H1 (cell line): ENCODE data around the gene TMEM39A. TPM values are rescaled to one million over a fixed set of nuclear protein-coding genes. Genes with fewer than 3 reads are reported as not detected.

ENCODE experiments used
- CTCF ChIA-PET: fragments of 300-600 bp; sonication (Branson Sonifier 250); formaldehyde crosslinking; loops from one replicate; lab custom pipeline; 2021; ENCODE audit not compliant: partially characterized antibody; lab: Charles Lee
- POLR2A ChIA-PET: fragments of 300-600 bp; sonication (Branson Sonifier 250); formaldehyde crosslinking; loops from one replicate; lab custom pipeline; 2021; ENCODE audit warnings: inconsistent platforms; ENCODE audit not compliant: partially characterized antibody; lab: Charles Lee
- DNase-seq, 2 experiments: peaks; one replicate each; pipeline versions ENCODE4 v3.0.0 to v3.0.0-alpha.2; 2010 to 2022; ENCODE audit warnings: low spot score in 2 of 2, low read depth in 1 of 2, mixed read lengths in 1 of 2
- FAIRE-seq: peaks from 2 replicates; lab custom pipeline; 2011; peaks lifted over from hg19 to GRCh38; lab: Jason Lieb, UNC
- H2AFZ ChIP-seq: 2 replicates; pipeline ENCODE4 v1.8.1; 2012; ENCODE audit warnings: low read length, inconsistent platforms
- H2AK5ac ChIP-seq: 2 replicates; pipeline ENCODE4 v1.6.1; 2013; ENCODE audit warnings: low read depth, low read length
- H2BK120ac ChIP-seq: replicated peaks from 2 replicates; pipeline ENCODE3; 2013; ENCODE audit warnings: low read depth, low read length, inconsistent platforms
- H2BK12ac ChIP-seq: 2 replicates; pipeline ENCODE4 v1.6.1; 2013; ENCODE audit warnings: low read depth, low read length
- H2BK15ac ChIP-seq: 2 replicates; pipeline ENCODE4 v1.6.1; 2013; ENCODE audit warnings: low read length
- H2BK20ac ChIP-seq: 2 replicates; pipeline ENCODE4 v1.6.1; 2013; ENCODE audit warnings: low read length
- H2BK5ac ChIP-seq: 2 replicates; pipeline ENCODE4 v1.6.1; 2013; ENCODE audit warnings: low read depth, low read length
- H3K14ac ChIP-seq: 2 replicates; pipeline ENCODE4 v1.6.1; 2013; ENCODE audit warnings: inconsistent platforms; ENCODE audit not compliant: insufficient read length
- H3K18ac ChIP-seq: 2 replicates; pipeline ENCODE4 v1.6.1; 2013; ENCODE audit warnings: low read length; ENCODE audit errors: extremely low read depth
- H3K23ac ChIP-seq: 2 replicates; pipeline ENCODE4 v1.6.1; 2013; ENCODE audit warnings: inconsistent platforms; ENCODE audit not compliant: insufficient read length
- H3K23me2 ChIP-seq: 2 replicates; pipeline ENCODE4 v1.6.1; 2013; ENCODE audit warnings: low read depth, low read length
- H3K27ac ChIP-seq: 2 replicates; pipeline ENCODE4 v1.6.1; 2011; ENCODE audit warnings: low read depth, low read length, inconsistent platforms
- H3K27me3 ChIP-seq, 4 experiments: replicated peaks in 1 of 4; 1 replicate in 1 of 4; 2 replicates in 3 of 4; pipeline versions ENCODE4 v1.6.1 to v1.8.1; 2011 to 2013; ENCODE audit warnings: low read length in 3 of 4, mild to moderate bottlenecking in 3 of 4, inconsistent platforms in 2 of 4, mixed read lengths in 2 of 4, moderate library complexity in 1 of 4; ENCODE audit not compliant: control insufficient read depth in 3 of 4, insufficient read depth in 3 of 4; ENCODE audit errors: extremely low read depth in 1 of 4
- H3K36me3 ChIP-seq, 4 experiments: 2 replicates each; pipeline versions ENCODE4 v1.6.1 to v1.8.1; 2011 to 2013; ENCODE audit warnings: mild to moderate bottlenecking in 4 of 4, low read length in 3 of 4, moderate library complexity in 2 of 4, control low read depth in 1 of 4, inconsistent platforms in 1 of 4; ENCODE audit not compliant: insufficient read depth in 4 of 4, control insufficient read depth in 2 of 4
- H3K4ac ChIP-seq: replicated peaks from 2 replicates; pipeline ENCODE3; 2013; ENCODE audit warnings: low read length, low read depth, mixed read lengths, inconsistent platforms; ENCODE audit not compliant: insufficient read length
- H3K4me1 ChIP-seq, 4 experiments: replicated peaks in 1 of 4; 1 replicate in 1 of 4; 2 replicates in 3 of 4; pipeline versions ENCODE4 v1.6.1 to v1.8.1; 2011 to 2013; ENCODE audit warnings: low read length in 3 of 4, inconsistent platforms in 2 of 4, mixed read lengths in 1 of 4; ENCODE audit not compliant: insufficient read depth in 4 of 4, control insufficient read depth in 3 of 4
- H3K4me2 ChIP-seq, 2 experiments: 2 replicates each; pipeline versions ENCODE4 v1.6.1 to v1.8.1; 2011 to 2013; ENCODE audit warnings: low read depth in 2 of 2, low read length in 2 of 2, control low read depth in 1 of 2, inconsistent platforms in 1 of 2, mild to moderate bottlenecking in 1 of 2; ENCODE audit not compliant: insufficient read depth in 1 of 2
- H3K4me3 ChIP-seq, 4 experiments: fragments of 200-600, 300-600 bp in 1 of 4; sonication (generic), shearing (Covaris generic), sonication (Bioruptor Twin) in 1 of 4; 2 replicates each; pipeline versions ENCODE4 v1.5.1 to v1.8.1; 2011 to 2016; ENCODE audit warnings: low read length in 4 of 4, low read depth in 3 of 4, control low read depth in 2 of 4, inconsistent platforms in 2 of 4, mild to moderate bottlenecking in 2 of 4, mixed read lengths in 1 of 4, moderate library complexity in 1 of 4; ENCODE audit not compliant: insufficient read depth in 2 of 4; ENCODE audit errors: extremely low read depth in 1 of 4
- H3K56ac ChIP-seq: replicated peaks from 2 replicates; pipeline ENCODE3; 2013; ENCODE audit warnings: low read depth, mild to moderate bottlenecking, mixed read lengths, low read length, inconsistent platforms; ENCODE audit not compliant: insufficient read length
- H3K79me1 ChIP-seq: 2 replicates; pipeline ENCODE4 v1.6.1; 2013; ENCODE audit warnings: low read depth, low read length, control low read depth
- H3K79me2 ChIP-seq, 2 experiments: 2 replicates each; pipeline versions ENCODE4 v1.6.1 to v1.8.1; 2012 to 2013; ENCODE audit warnings: low read length in 2 of 2, mild to moderate bottlenecking in 2 of 2, inconsistent platforms in 1 of 2; ENCODE audit not compliant: insufficient read depth in 2 of 2, control insufficient read depth in 1 of 2
- H3K9ac ChIP-seq, 4 experiments: replicated peaks in 1 of 4; 1 replicate in 1 of 4; 2 replicates in 3 of 4; pipeline versions ENCODE4 v1.6.1 to v1.8.1; 2011 to 2013; ENCODE audit warnings: low read depth in 3 of 4, low read length in 3 of 4, control low read depth in 2 of 4, mild to moderate bottlenecking in 2 of 4, moderate library complexity in 2 of 4, inconsistent platforms in 1 of 4; ENCODE audit errors: extremely low read depth in 1 of 4
- H3K9me3 ChIP-seq, 2 experiments: 2 replicates each; pipeline versions ENCODE4 v1.6.1 to v1.8.1; 2012 to 2013; ENCODE audit warnings: mild to moderate bottlenecking in 2 of 2, moderate library complexity in 2 of 2, control low read depth in 1 of 2, inconsistent platforms in 1 of 2, low read depth in 1 of 2, low read length in 1 of 2, mixed read lengths in 1 of 2; ENCODE audit not compliant: insufficient read depth in 2 of 2
- H4K20me1 ChIP-seq, 2 experiments: replicated peaks in 1 of 2; 2 replicates each; pipeline versions ENCODE3 to v1.8.1; 2011 to 2013; ENCODE audit warnings: inconsistent platforms in 2 of 2, low read length in 2 of 2, mild to moderate bottlenecking in 1 of 2; ENCODE audit not compliant: insufficient read depth in 2 of 2, control insufficient read depth in 1 of 2
- H4K5ac ChIP-seq: 2 replicates; pipeline ENCODE4 v1.6.1; 2013; ENCODE audit warnings: low read length, low read depth, mixed read lengths, inconsistent platforms; ENCODE audit not compliant: insufficient read length
- H4K8ac ChIP-seq: 2 replicates; pipeline ENCODE4 v1.8.0; 2013; ENCODE audit warnings: mild to moderate bottlenecking, moderate library complexity, low read length, inconsistent platforms; ENCODE audit not compliant: insufficient read depth; ENCODE audit errors: extremely low read depth
- H4K91ac ChIP-seq: replicated peaks from 2 replicates; pipeline ENCODE3; 2013; ENCODE audit warnings: low read length, mixed read lengths, inconsistent platforms; ENCODE audit not compliant: insufficient read length
- ATF2 ChIP-seq: IDR thresholded peaks from 2 replicates; pipeline ENCODE4 v1.6.1; 2012; ENCODE audit warnings: low read length, inconsistent platforms
- ATF3 ChIP-seq: IDR thresholded peaks from 2 replicates; pipeline ENCODE4 v1.6.1; 2011; ENCODE audit warnings: low read depth, mild to moderate bottlenecking, low read length; ENCODE audit not compliant: insufficient read depth
- CBX5 ChIP-seq: fragments of 300-800, 300-1000 bp; sonication (generic); IDR thresholded peaks from 2 replicates; pipeline ENCODE4 v1.7.1; 2016; ENCODE audit warnings: antibody characterized with exemption, low read length, low read depth
- EGR1 ChIP-seq: IDR thresholded peaks from 2 replicates; pipeline ENCODE4 v1.6.1; 2011; ENCODE audit warnings: low read depth, low read length, borderline replicate concordance
- KDM1A ChIP-seq: fragments of 200-600, 300-600 bp; sonication (generic); IDR thresholded peaks from 2 replicates; pipeline ENCODE4 v1.7.1; 2016; ENCODE audit warnings: mild to moderate bottlenecking, low read length, borderline replicate concordance
- KDM4A ChIP-seq: IDR thresholded peaks from one replicate; pipeline ENCODE4 v1.7.1; 2012; ENCODE audit warnings: low read depth, mild to moderate bottlenecking, moderate library complexity, low read length, inconsistent platforms; ENCODE audit not compliant: severe bottlenecking
- MAFK ChIP-seq: IDR thresholded peaks from 2 replicates; pipeline ENCODE4 v1.6.1; 2012; ENCODE audit warnings: low read depth, mild to moderate bottlenecking, improper control_type of control experiment, low read length
- PHF8 ChIP-seq: fragments of 200-600 bp; sonication (generic); conservative IDR thresholded peaks from 2 replicates; pipeline ENCODE4 v1.7.1; 2012; ENCODE audit warnings: low read depth, mild to moderate bottlenecking, inconsistent platforms, low read length, moderate library complexity
- RXRA ChIP-seq: IDR thresholded peaks from 2 replicates; pipeline ENCODE4 v1.6.1; 2011; ENCODE audit warnings: low read depth, mild to moderate bottlenecking, low read length, moderate library complexity; ENCODE audit not compliant: insufficient read depth
- SP4 ChIP-seq: IDR thresholded peaks from 2 replicates; pipeline ENCODE4 v1.6.1; 2012; ENCODE audit warnings: low read length, inconsistent platforms
- TEAD4 ChIP-seq: IDR thresholded peaks from 2 replicates; pipeline ENCODE4 v1.6.1; 2012; ENCODE audit warnings: low read depth, low read length, inconsistent platforms, mixed read lengths
- WGBS, 2 experiments: shearing (Covaris generic) in 1 of 2; methylation state at CpG; one replicate each; pipeline versions ENCODE4 v1.1.6 to v1.1.7; 2013 to 2015; ENCODE audit warnings: low lambda C conversion rate in 2 of 2, mixed read lengths in 2 of 2, inconsistent platforms in 1 of 2, low coverage in 1 of 2, missing lambda C conversion rate in 1 of 2; ENCODE audit not compliant: insufficient replicate concordance in 2 of 2, insufficient coverage in 1 of 2, insufficient read length in 1 of 2; ENCODE audit errors: extremely low coverage in 1 of 2, missing lambda C conversion rate in 1 of 2; 5-methylcytosine and 5-hydroxymethylcytosine counted together
- polyA plus RNA-seq, 7 experiments: library from polyadenylated mRNA; depleted of rRNA in 3 of 7; stranded (reverse) in 5 of 7; unstranded in 2 of 7; fragments of >200 nt in 5 of 7; fragments of 200-250 nt in 2 of 7; gene quantifications; 1 replicate in 5 of 7; 2 replicates in 1 of 7; 4 replicates in 1 of 7; pipeline versions ENCODE4 v1.2.1 to v1.2.3, GENCODE V29; 2011 to 2013; ENCODE audit warnings: missing spikeins in 2 of 7, mixed read lengths in 2 of 7
- total RNA-seq: library from RNA; stranded (reverse); fragmentation: NEBNext Ultra II Directional; extraction: Animal tissue kit (Norgen Biotek cat#: 25700); gene quantifications from 2 replicates; pipeline ENCODE4 v1.2.1, GENCODE V29; 2021

The TMEM39A gene
- total and polyA plus RNA-seq, 2 of the 8 experiments (the other 6 are each of a cell fraction or from before 2014, with no cell fraction given) = 26.8 to 36.1 TPM

- no peak for DNase-seq
- no peak overlapping the region for H3K9ac ChIP-seq
- H2BK20ac ChIP-seq = no peak overlapping the region
- peaks cover 0 to 10% (median 4%) of the 10 kb centered on the region in 4 experiments; a peak in 5 of 8 replicates for H3K36me3 ChIP-seq
- FAIRE-seq = no peak
- H3K27me3 ChIP-seq = no peaks in the 10 kb centered on the region
- H3K79me1 ChIP-seq = no peaks in the 10 kb centered on the region
- H2BK12ac ChIP-seq = no peak overlapping the region
- no peak overlapping the region for H3K23ac ChIP-seq
- no peak overlapping the region for H2BK120ac ChIP-seq
- H3K23me2 ChIP-seq = peaks cover 3% of the 10 kb centered on the region; the same call in 1 of the 2 replicates
- no peak overlapping the region for H2BK5ac ChIP-seq
- no peak overlapping the region for H2BK15ac ChIP-seq
- H4K20me1 ChIP-seq = no peaks in the 10 kb centered on the region
- H3K4ac ChIP-seq = no peak overlapping the region
- no peak overlapping the region for H4K91ac ChIP-seq
- WGBS, 2 experiments = 87% methylated on average over 3 of the region's 3 CpGs; no CpG with 5 or more reads in 1 of the 2 experiments
- no peak overlapping the region for H3K27ac ChIP-seq
- H3K79me2 ChIP-seq = 0 out of 4 replicates have a peak, but pooled peaks cover 0 to 4% of the 10 kb centered on the region in 2 experiments
- H3K4me2 ChIP-seq = no peak overlapping the region
- no peak overlapping the region for H4K8ac ChIP-seq
- H3K56ac ChIP-seq = no peak overlapping the region
- H4K5ac ChIP-seq = no peak overlapping the region
- H3K4me3 ChIP-seq = no peak overlapping the region
- no peak overlapping the region for H2AK5ac ChIP-seq
- H3K14ac ChIP-seq = no peak overlapping the region
- CTCF ChIA-PET = interaction anchor here (1.3 kb wide), 1 partner anchor 188 kb away, joined by 3 read pairs; no protein-coding TSS in a partner anchor
- no peaks in the 10 kb centered on the region for H3K4me1 ChIP-seq
- H3K18ac ChIP-seq = no peak overlapping the region
- POLR2A ChIA-PET = interaction anchor here (1.6 kb wide), 1 partner anchor 234 kb away, joined by 3 read pairs; no protein-coding TSS in a partner anchor
- no peak overlapping the region for H2AFZ ChIP-seq
- no peaks in the 10 kb centered on the region for H3K9me3 ChIP-seq
- no peak for TF ChIP-seq RXRA
- no peak for TF ChIP-seq KDM4A
- TF ChIP-seq ATF3 = no peak
- TF ChIP-seq EGR1 = no peak
- no peak for TF ChIP-seq ATF2
- TF ChIP-seq MAFK = no peak
- TF ChIP-seq TEAD4 = no peak
- no peak for TF ChIP-seq SP4
- TF ChIP-seq PHF8 = no peak
- no peak for TF ChIP-seq CBX5
- no peak for TF ChIP-seq KDM1A
These were observed 29.4 kb upstream of the TMEM39A start for GRCh38 chr3:119492810-119493209.
